Neural progenitor cell (in vitro differentiated cells): ENCODE results near the gene PMEPA1.

Experiments
- CTCF ChIP-seq: fragments of 200-600 bp; sonication (generic); IDR thresholded peaks from 2 replicates; pipeline ENCODE4 v1.5.1; 2017; ENCODE audit warnings: antibody characterized with exemption, mild to moderate bottlenecking
- EZH2 ChIP-seq: fragments of 200-600 bp; sonication (generic); IDR thresholded peaks from 2 replicates; pipeline ENCODE4 v1.6.1; 2017; ENCODE audit warnings: antibody characterized with exemption, mild to moderate bottlenecking, moderate library complexity
- EZH2phosphoT487 ChIP-seq: fragments of 200-600 bp; sonication (generic); IDR thresholded peaks from 2 replicates; pipeline ENCODE4 v1.6.1; 2017; ENCODE audit warnings: antibody characterized with exemption

GRCh38 chr20:57704245-57704644 is 5.6 kb downstream of the PMEPA1 start:
- TF ChIP-seq EZH2: no peak
- no peak for TF ChIP-seq CTCF
- TF ChIP-seq EZH2phosphoT487: no peak
